ENCODE results near the gene CHD2. TPM values are rescaled to one million over a fixed set of nuclear protein-coding genes. Genes with fewer than 3 reads are reported as not detected.
A peak's percentile ranks its signal among the peaks of the same experiment; 100 is the strongest.

CHD2 gene
- total and polyA plus RNA-seq, 4 donors, result 39.4 to 547 (median 76.3) TPM

GRCh38 chr15:92949604-92950249 is 49.6 kb downstream of the CHD2 start:
- 95 to 97% methylated on average over 10 of the region's 10 CpGs for WGBS, 2 donors
- Histone ChIP-seq H3K9ac (ENCODE audit: insufficient read depth in 1 of 2, low read length in 2 of 2) (no peak overlapping the region), H3K36me3 (ENCODE audit: control insufficient read depth in 4 of 4, insufficient read depth in 4 of 4, low read length in 4 of 4) (peaks cover 37 to 85% (median 68%) of the 10 kb centered on the region in 4 donors), H3K9me3 (ENCODE audit: control insufficient read depth in 4 of 4, insufficient read depth in 3 of 4, low read length in 3 of 4) (peaks cover 5 to 16% (median 11%) of the 10 kb centered on the region in 4 donors), H3K27me3 (ENCODE audit: control insufficient read depth in 3 of 3, insufficient read depth in 3 of 3, low read length in 2 of 3) (no peaks in the 10 kb centered on the region), H3K4me1 (ENCODE audit: control insufficient read depth in 5 of 5, insufficient read depth in 5 of 5, low read length in 5 of 5) (no peaks in the 10 kb centered on the region), H3K4me3 (no peak overlapping the region), H3K27ac (ENCODE audit: low read depth in 1 of 2, low read length in 1 of 2) (no peak overlapping the region)
- ATAC-seq (ENCODE audit: insufficient read depth, low FRiP score) (no peak), DNase-seq (peak in 2 of 3 donors; percentile 12 to 15)
- TF ChIP-seq, protein P1, sequence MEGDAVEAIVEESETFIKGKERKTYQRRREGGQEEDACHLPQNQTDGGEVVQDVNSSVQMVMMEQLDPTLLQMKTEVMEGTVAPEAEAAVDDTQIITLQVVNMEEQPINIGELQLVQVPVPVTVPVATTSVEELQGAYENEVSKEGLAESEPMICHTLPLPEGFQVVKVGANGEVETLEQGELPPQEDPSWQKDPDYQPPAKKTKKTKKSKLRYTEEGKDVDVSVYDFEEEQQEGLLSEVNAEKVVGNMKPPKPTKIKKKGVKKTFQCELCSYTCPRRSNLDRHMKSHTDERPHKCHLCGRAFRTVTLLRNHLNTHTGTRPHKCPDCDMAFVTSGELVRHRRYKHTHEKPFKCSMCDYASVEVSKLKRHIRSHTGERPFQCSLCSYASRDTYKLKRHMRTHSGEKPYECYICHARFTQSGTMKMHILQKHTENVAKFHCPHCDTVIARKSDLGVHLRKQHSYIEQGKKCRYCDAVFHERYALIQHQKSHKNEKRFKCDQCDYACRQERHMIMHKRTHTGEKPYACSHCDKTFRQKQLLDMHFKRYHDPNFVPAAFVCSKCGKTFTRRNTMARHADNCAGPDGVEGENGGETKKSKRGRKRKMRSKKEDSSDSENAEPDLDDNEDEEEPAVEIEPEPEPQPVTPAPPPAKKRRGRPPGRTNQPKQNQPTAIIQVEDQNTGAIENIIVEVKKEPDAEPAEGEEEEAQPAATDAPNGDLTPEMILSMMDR (IDR thresholded peaks at IDR 0.05; ENCODE audit: control extremely low read depth, extremely low read depth), result no peak

DNA sequence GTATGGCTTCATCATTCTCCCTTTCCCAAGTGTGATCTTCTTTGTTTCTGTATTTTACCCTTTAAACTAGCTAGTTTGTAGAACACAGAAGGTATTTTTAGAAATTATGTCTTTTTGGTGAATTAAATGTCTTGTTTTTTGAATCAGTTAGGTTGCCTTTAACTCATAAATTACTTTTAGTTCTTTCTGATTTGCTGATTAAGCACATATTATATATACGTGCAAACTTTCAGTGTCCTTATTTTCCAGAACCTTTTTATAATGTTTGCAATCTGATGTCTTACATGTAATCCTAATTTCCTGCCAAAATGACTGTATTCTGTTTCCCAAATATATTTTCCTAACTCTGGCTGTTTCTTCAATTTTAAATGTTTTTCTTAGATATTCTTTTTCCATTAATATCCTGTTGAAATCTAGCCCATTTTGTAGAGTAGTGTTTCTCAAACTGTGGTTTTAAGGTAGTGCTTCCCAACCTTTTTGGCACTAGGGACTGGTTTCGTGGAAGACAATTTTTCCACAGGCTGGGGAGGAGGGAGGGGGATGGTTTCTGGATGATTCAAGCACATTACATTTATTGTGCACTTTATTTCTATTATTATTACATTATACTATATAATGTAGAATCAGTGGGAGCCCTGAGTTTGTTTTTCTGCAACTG is 51.8 kb downstream of the CHD2 start:
- H3K27ac ChIP-seq (ENCODE audit: low read depth in 1 of 2, low read length in 1 of 2), result no peak overlapping the region
- no peak overlapping the region for H3K9ac ChIP-seq (ENCODE audit: insufficient read depth in 1 of 2, low read length in 2 of 2)
- no peaks in the 10 kb centered on the region for H3K4me1 ChIP-seq (ENCODE audit: control insufficient read depth in 5 of 5, insufficient read depth in 5 of 5, low read length in 5 of 5)
- 80 to 93% methylated on average over 2 of the region's 2 CpGs for WGBS, 2 donors
- H3K9me3 ChIP-seq (ENCODE audit: control insufficient read depth in 4 of 4, insufficient read depth in 3 of 4, low read length in 3 of 4), result peaks cover 5 to 16% (median 11%) of the 10 kb centered on the region in 4 donors
- no peak for DNase-seq
- no peak overlapping the region for H3K4me3 ChIP-seq
- no peaks in the 10 kb centered on the region for H3K27me3 ChIP-seq (ENCODE audit: control insufficient read depth in 3 of 3, insufficient read depth in 3 of 3, low read length in 2 of 3)
- peaks cover 34 to 77% (median 70%) of the 10 kb centered on the region in 4 donors for H3K36me3 ChIP-seq (ENCODE audit: control insufficient read depth in 4 of 4, insufficient read depth in 4 of 4, low read length in 4 of 4)
- TF ChIP-seq, protein P1 (IDR thresholded peaks at IDR 0.05; ENCODE audit: control extremely low read depth, extremely low read depth), result no peak
- no peak for ATAC-seq (ENCODE audit: insufficient read depth, low FRiP score)

- Histone ChIP-seq H3K9me3 (ENCODE audit: control insufficient read depth in 4 of 4, insufficient read depth in 3 of 4, low read length in 3 of 4) (peaks cover 5 to 16% (median 11%) of the 10 kb centered on the region in 4 donors), H3K4me1 (ENCODE audit: control insufficient read depth in 5 of 5, insufficient read depth in 5 of 5, low read length in 5 of 5) (no peaks in the 10 kb centered on the region), H3K36me3 (ENCODE audit: control insufficient read depth in 4 of 4, insufficient read depth in 4 of 4, low read length in 4 of 4) (peaks cover 30 to 76% (median 70%) of the 10 kb centered on the region in 4 donors), H3K27ac (ENCODE audit: low read depth in 1 of 2, low read length in 1 of 2) (no peak overlapping the region), H3K27me3 (ENCODE audit: control insufficient read depth in 3 of 3, insufficient read depth in 3 of 3, low read length in 2 of 3) (no peaks in the 10 kb centered on the region), H3K4me3 (no peak overlapping the region), H3K9ac (ENCODE audit: insufficient read depth in 1 of 2, low read length in 2 of 2) (no peak overlapping the region)
- 97% methylated on average over 7 of the region's 7 CpGs for WGBS, 2 donors
- TF ChIP-seq, protein P1 (IDR thresholded peaks at IDR 0.05; ENCODE audit: control extremely low read depth, extremely low read depth), result no peak
- ATAC-seq (ENCODE audit: insufficient read depth, low FRiP score), result no peak
- DNase-seq, result no peak
Measured at GRCh38 chr15:92952458-92952850, 52.3 kb downstream of the CHD2 start.
